SU-DHL-6 (cell line): ENCODE results near the gene GOLGA7B.

Experiments used
- CTCF ChIP-seq: fragments of 200-600 bp; sonication (generic); IDR thresholded peaks from one replicate; pipeline ENCODE4 v1.5.1; 2017; ENCODE audit warnings: antibody characterized with exemption, mild to moderate bottlenecking, low read length, moderate library complexity; ENCODE audit not compliant: insufficient read depth, poor library complexity, severe bottlenecking
- EZH2phosphoT487 ChIP-seq: fragments of 200-600 bp; sonication (generic), shearing (Covaris generic); conservative IDR thresholded peaks from 2 replicates; pipeline ENCODE4 v1.6.1; 2018; ENCODE audit warnings: mild to moderate bottlenecking, antibody characterized with exemption, low read length, moderate library complexity, mixed read lengths

- no peak for TF ChIP-seq CTCF
- TF ChIP-seq EZH2phosphoT487 = no peak
These were observed 19.6 kb upstream of the GOLGA7B start for GRCh38 chr10:97830064-97830463.
